Uterus (tissue), 4 donors: ENCODE results near the gene FCHSD2. TPM values are rescaled to one million over a fixed set of nuclear protein-coding genes. Genes with fewer than 3 reads are reported as not detected.
A peak's percentile ranks its signal among the peaks of the same experiment; 100 is the strongest.

Source experiments
- DNase-seq, 2 donors: peaks; one replicate each; pipeline ENCODE4 v3.0.0-alpha.2; 2019 to 2020
- H3K27ac ChIP-seq, 2 donors: fragments of 200-600 bp; sonication (generic); 1 replicate in 1 of 2; 2 replicates in 1 of 2; pipeline ENCODE4 v1.5.1; 2016 to 2018
- H3K27me3 ChIP-seq, 2 donors: fragments of 200-600 bp; sonication (generic); one replicate each; pipeline ENCODE4 v1.5.1; 2018 to 2019; ENCODE audit warnings: control low read depth in 1 of 2
- H3K36me3 ChIP-seq, 2 donors: fragments of 200-600 bp; sonication (generic); one replicate each; pipeline ENCODE4 v1.5.1; 2019; ENCODE audit warnings: control low read depth in 1 of 2
- H3K4me1 ChIP-seq, 2 donors: fragments of 200-600 bp; sonication (generic); one replicate each; pipeline ENCODE4 v1.5.1; 2018 to 2019; ENCODE audit warnings: control low read depth in 1 of 2
- H3K4me3 ChIP-seq, 2 donors: fragments of 200-600 bp; sonication (generic); 1 replicate in 1 of 2; 2 replicates in 1 of 2; pipeline ENCODE4 v1.5.1; 2018 to 2019; ENCODE audit warnings: mild to moderate bottlenecking in 1 of 2
- H3K9me3 ChIP-seq, 2 donors: fragments of 200-600 bp; sonication (generic); one replicate each; pipeline ENCODE4 v1.5.1; 2019; ENCODE audit warnings: control low read depth in 1 of 2
- CTCF ChIP-seq, 4 experiments: fragments of 200-600 bp in 2 of 4; fragments of 450-650 bp in 2 of 4; sonication (generic) in 2 of 4; IDR thresholded peaks; one replicate each; pipeline ENCODE4 v1.5.1; 2016 to 2019; ENCODE audit warnings: antibody characterized with exemption in 4 of 4, mild to moderate bottlenecking in 2 of 4, moderate library complexity in 1 of 4
- POLR2A ChIP-seq, 2 donors: fragments of 450-650 bp; IDR thresholded peaks; one replicate each; pipeline ENCODE4 v1.6.1; 2016; ENCODE audit warnings: antibody characterized with exemption in 2 of 2, mild to moderate bottlenecking in 1 of 2, moderate library complexity in 1 of 2
- intact Hi-C: fragments of 100-400 bp; cut with DNase I; formaldehyde crosslinking; loops from one replicate; pipeline ENCODE4 v1.15.1; 2023; ENCODE audit warnings: low total_unique reads
- total RNA-seq, 4 donors: library from RNA; depleted of rRNA in 3 of 4; stranded (reverse); fragments of >200 nt in 3 of 4; gene quantifications; one replicate each; pipeline versions ENCODE4 v1.1.0 to v1.2.4, GENCODE V29; 2014 to 2023
- donor health status: DM: yes; HTN: yes; CAD: no.

Gene FCHSD2
- total RNA-seq, 4 donors from 2014 or later, result 13.6 to 73.9 (median 27.7) TPM

- no peak for TF ChIP-seq CTCF (IDR thresholded peaks at IDR 0.05)
- intact Hi-C loops, result no loop called here
- no peaks in the 10 kb centered on the region for H3K36me3 ChIP-seq
- H3K27ac ChIP-seq, result no peak overlapping the region
- no peaks in the 10 kb centered on the region for H3K9me3 ChIP-seq
- no peaks in the 10 kb centered on the region for H3K27me3 ChIP-seq
- no peak for DNase-seq
- H3K4me1 ChIP-seq, result no peaks in the 10 kb centered on the region
- H3K4me3 ChIP-seq, result no peak overlapping the region
Observed at GRCh38 chr11:72850832-72851231, 291.3 kb downstream of the FCHSD2 start.

GRCh38 chr11:72848846-72849466 is 293.2 kb downstream of the FCHSD2 start:
- intact Hi-C loops, result no loop called here
- H3K4me1 ChIP-seq, result no peaks in the 10 kb centered on the region
- no peak overlapping the region for H3K4me3 ChIP-seq
- no peaks in the 10 kb centered on the region for H3K27me3 ChIP-seq
- H3K27ac ChIP-seq, result no peak overlapping the region
- H3K9me3 ChIP-seq, result no peaks in the 10 kb centered on the region
- DNase-seq, result peak in 1 of 2 donors; percentile 44
- no peaks in the 10 kb centered on the region for H3K36me3 ChIP-seq
- peak; percentile 27 to 55 (median 52) for TF ChIP-seq CTCF (IDR thresholded peaks at IDR 0.05)
- TF ChIP-seq POLR2A (IDR thresholded peaks at IDR 0.05), result no peak

GRCh38 chr11:72844356-72844755 is 297.8 kb downstream of the FCHSD2 start:
- no peak overlapping the region for H3K4me3 ChIP-seq
- H3K27me3 ChIP-seq, result no peaks in the 10 kb centered on the region
- H3K9me3 ChIP-seq, result no peaks in the 10 kb centered on the region
- TF ChIP-seq CTCF (IDR thresholded peaks at IDR 0.05) (no peak), POLR2A (IDR thresholded peaks at IDR 0.05) (no peak)
- DNase-seq, result no peak
- H3K36me3 ChIP-seq, result no peaks in the 10 kb centered on the region
- intact Hi-C loops, result no loop called here
- peak overlapping the region in 1 of 2 donors; percentile 28 for H3K27ac ChIP-seq
- no peaks in the 10 kb centered on the region for H3K4me1 ChIP-seq

DNA sequence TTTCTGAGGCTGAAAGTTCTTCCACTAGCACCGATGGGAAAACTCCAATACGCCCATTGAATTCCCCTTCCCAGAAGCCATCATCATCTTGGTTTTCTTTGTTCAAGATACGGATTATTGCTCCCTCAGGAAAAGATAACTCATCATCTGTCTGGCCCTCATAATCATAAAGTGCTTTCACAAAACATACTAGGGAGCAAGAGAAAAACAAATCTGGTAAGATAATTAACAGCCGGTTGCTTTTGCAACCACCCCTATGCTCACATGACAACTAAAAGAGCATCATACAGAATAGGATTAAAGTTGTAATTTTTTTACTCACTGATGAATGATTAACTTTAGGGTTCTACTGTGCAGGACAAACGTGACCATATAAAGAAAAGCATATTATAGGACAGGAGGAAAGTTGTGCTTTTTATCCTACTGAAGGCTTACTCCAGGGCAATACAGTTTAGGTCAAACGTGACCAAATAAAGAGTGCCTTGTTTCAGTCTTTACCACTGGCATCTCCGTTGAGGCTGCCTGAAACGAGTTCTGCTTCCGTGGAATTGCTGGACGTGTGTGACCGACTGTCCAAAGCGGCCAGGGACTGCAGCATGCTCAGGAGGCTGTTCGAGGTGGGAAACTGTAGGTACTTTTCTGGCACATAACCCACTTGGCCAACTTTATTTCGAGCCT is 299.3 kb downstream of the FCHSD2 start:
- no peak for DNase-seq
- Histone ChIP-seq H3K9me3 (no peaks in the 10 kb centered on the region), H3K27me3 (no peaks in the 10 kb centered on the region), H3K36me3 (no peaks in the 10 kb centered on the region), H3K4me3 (no peak overlapping the region), H3K27ac (peak overlapping the region; percentile 22 to 44), H3K4me1 (no peaks in the 10 kb centered on the region)
- intact Hi-C loops, result no loop called here
- TF ChIP-seq POLR2A (IDR thresholded peaks at IDR 0.05) (no peak), CTCF (IDR thresholded peaks at IDR 0.05) (no peak)

DNA sequence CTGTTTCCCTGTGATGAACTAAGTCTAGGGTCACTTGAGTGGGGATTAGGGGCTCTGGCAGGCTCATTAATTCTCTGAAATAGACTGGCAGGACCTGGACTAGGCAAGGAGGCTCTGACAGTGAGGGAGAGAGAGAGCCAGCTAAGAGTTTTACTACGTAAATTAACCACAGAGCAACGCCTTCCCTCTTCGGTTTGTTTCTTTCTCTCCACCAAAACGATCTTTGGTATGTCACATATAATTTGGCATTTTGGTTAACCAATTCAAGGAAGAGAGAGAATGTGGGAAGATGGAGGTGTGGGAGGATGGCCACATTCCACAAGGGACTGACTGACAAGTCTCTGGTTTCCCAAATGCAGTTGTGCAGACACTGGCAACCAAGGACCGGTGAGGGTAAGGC is 300.0 kb downstream of the FCHSD2 start:
- Histone ChIP-seq H3K4me3 (no peak overlapping the region), H3K27me3 (no peaks in the 10 kb centered on the region), H3K9me3 (no peaks in the 10 kb centered on the region), H3K36me3 (no peaks in the 10 kb centered on the region), H3K4me1 (no peaks in the 10 kb centered on the region), H3K27ac (peak overlapping the region; percentile 11 to 22)
- no peak for DNase-seq
- intact Hi-C loops, result no loop called here
- TF ChIP-seq CTCF (IDR thresholded peaks at IDR 0.05) (no peak), POLR2A (IDR thresholded peaks at IDR 0.05) (no peak)
